Ecto neural progenitor cell (in vitro differentiated cells): ENCODE measurements around the gene FRY.

ENCODE experiments used
- DNase-seq: peaks from one replicate; pipeline ENCODE4 v3.0.0-alpha.2; 2018; ENCODE audit warnings: low spot score

FRY gene

GRCh38 chr13:32262165-32262564, 230.6 kb downstream of the FRY start:
- DNase-seq: no peak

- no peak for DNase-seq
Measured at GRCh38 chr13:32262619-32263018, 231.0 kb downstream of the FRY start.

GRCh38 chr13:32264407-32264806, 232.8 kb downstream of the FRY start:
- DNase-seq: no peak

- DNase-seq: no peak
Measured at GRCh38 chr13:32265726-32266125, 234.2 kb downstream of the FRY start.

GRCh38 chr13:32266130-32266529, 234.6 kb downstream of the FRY start:
- no peak for DNase-seq

GRCh38 chr13:32267836-32268439, 236.4 kb downstream of the FRY start:
- DNase-seq: no peak

GRCh38 chr13:32272021-32272683, 240.6 kb downstream of the FRY start:
- DNase-seq: no peak

GRCh38 chr13:32277839-32278238, 246.3 kb downstream of the FRY start:
- no peak for DNase-seq

- DNase-seq: no peak
Measured at GRCh38 chr13:32278426-32278825, 246.9 kb downstream of the FRY start.

- no peak for DNase-seq
Measured at GRCh38 chr13:32281096-32281495, 249.5 kb downstream of the FRY start.

GRCh38 chr13:32282096-32282711, 250.6 kb downstream of the FRY start:
- no peak for DNase-seq

GRCh38 chr13:32284927-32285632, 253.5 kb downstream of the FRY start:
- DNase-seq: no peak

GRCh38 chr13:32285633-32285965, 254.0 kb downstream of the FRY start:
- DNase-seq: no peak

- DNase-seq: no peak
Measured at GRCh38 chr13:32297206-32297605, 265.6 kb downstream of the FRY start.

GRCh38 chr13:32298695-32299094, 267.1 kb downstream of the FRY start:
- DNase-seq: no peak

GRCh38 chr13:32299893-32300292, 268.3 kb downstream of the FRY start:
- DNase-seq: no peak

GRCh38 chr13:32300406-32300805, 268.8 kb downstream of the FRY start:
- no peak for DNase-seq

- no peak for DNase-seq
Measured at GRCh38 chr13:32300920-32301319, 269.3 kb downstream of the FRY start.

GRCh38 chr13:32302461-32302860, 270.9 kb downstream of the FRY start:
- no peak for DNase-seq

GRCh38 chr13:32305646-32306045, 274.1 kb downstream of the FRY start:
- no peak for DNase-seq

GRCh38 chr13:32309312-32310133, 277.9 kb downstream of the FRY start:
- no peak for DNase-seq

GRCh38 chr13:32310134-32310706, 278.6 kb downstream of the FRY start:
- no peak for DNase-seq
